ENCODE measurements around the gene IRF7. TPM values are rescaled to one million over a fixed set of nuclear protein-coding genes. Genes with fewer than 3 reads are reported as not detected.
A peak's percentile ranks its signal among the peaks of the same experiment; 100 is the strongest.

Gene IRF7
- total and polyA plus RNA-seq, 2 of the 4 experiments (the other 2 are of a cell fraction): 1.6 to 4.5 TPM

DNA sequence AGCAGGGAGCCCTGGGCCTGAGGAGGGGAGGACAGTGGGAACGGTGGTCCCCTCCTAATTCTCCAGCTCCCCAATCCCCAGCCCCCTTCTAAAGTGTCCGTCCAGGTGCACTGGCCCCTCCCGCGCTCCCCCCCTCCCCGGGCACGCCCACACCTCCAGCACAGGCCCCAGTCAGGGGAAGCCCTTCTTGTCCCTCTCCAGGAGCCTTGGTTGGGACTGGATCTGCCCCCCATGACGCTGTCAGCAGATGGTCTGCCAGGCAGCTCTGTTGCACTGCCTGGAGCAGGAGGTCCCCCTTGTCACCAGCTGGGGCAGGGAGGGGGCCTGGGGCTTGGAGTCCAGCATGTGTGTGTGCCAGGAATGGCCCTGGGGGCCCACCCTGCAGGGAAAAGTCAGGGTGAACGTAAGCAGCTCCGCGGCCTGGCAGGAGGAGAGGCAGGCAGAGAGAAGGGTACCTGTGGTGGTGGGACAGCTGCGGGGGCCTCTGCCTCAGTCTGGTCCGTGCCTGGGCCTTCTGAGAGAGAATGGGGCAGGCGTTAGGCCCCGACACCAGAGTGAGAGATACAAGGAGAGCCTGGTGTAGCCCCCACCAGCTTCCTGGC is 1.6 kb downstream of the IRF7 start:
- peaks cover 2 to 36% of the 10 kb centered on the region in 2 experiments; a peak in 3 of 4 replicates for H3K79me1 ChIP-seq (ENCODE audit: low read depth in 1 of 2, low read length in 2 of 2)
- no peak overlapping the region for H2AK5ac ChIP-seq (ENCODE audit: low read depth, low read length)
- H3K36me3 ChIP-seq (ENCODE audit: control insufficient read depth, insufficient read depth, low read length): peaks cover 47% of the 10 kb centered on the region
- peaks cover 39% of the 10 kb centered on the region for H4K20me1 ChIP-seq (ENCODE audit: insufficient read depth, low read length)
- no peaks in the 10 kb centered on the region for H3K27me3 ChIP-seq (ENCODE audit: control insufficient read depth, insufficient read depth, low read length)
- H3K4me3 ChIP-seq (ENCODE audit: insufficient read depth, low read depth, low read length): no peak overlapping the region
- no peak overlapping the region for H2BK120ac ChIP-seq (ENCODE audit: low read depth, low read length)
- H3K56ac ChIP-seq (ENCODE audit: extremely low read depth, insufficient read depth, low read length): no peak overlapping the region
- TF ChIP-seq SMC3 (IDR thresholded peaks at IDR 0.05; ENCODE audit: low read depth, low read length): no peak
- TF ChIP-seq FOS (IDR thresholded peaks at IDR 0.05; ENCODE audit: low read depth, low read length): no peak
- no peak for TF ChIP-seq RAD21 (IDR thresholded peaks at IDR 0.05; ENCODE audit: low read length)
- no peak for TF ChIP-seq ELK1 (IDR thresholded peaks at IDR 0.05; ENCODE audit: borderline replicate concordance, low read depth, low read length)
- TF ChIP-seq, protein P1, sequence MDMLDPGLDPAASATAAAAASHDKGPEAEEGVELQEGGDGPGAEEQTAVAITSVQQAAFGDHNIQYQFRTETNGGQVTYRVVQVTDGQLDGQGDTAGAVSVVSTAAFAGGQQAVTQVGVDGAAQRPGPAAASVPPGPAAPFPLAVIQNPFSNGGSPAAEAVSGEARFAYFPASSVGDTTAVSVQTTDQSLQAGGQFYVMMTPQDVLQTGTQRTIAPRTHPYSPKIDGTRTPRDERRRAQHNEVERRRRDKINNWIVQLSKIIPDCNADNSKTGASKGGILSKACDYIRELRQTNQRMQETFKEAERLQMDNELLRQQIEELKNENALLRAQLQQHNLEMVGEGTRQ (IDR thresholded peaks at IDR 0.05; ENCODE audit: low read depth, low read length): no peak
- no peak for TF ChIP-seq CEBPB (IDR thresholded peaks at IDR 0.05; ENCODE audit: low read depth, low read length)
- TF ChIP-seq RCOR1 (IDR thresholded peaks at IDR 0.05; ENCODE audit: insufficient replicate concordance, low read length): no peak
- no peak for TF ChIP-seq MXI1 (IDR thresholded peaks at IDR 0.05; ENCODE audit: borderline replicate concordance, low read depth, low read length)
- no peak for TF ChIP-seq MAFK (IDR thresholded peaks at IDR 0.05; ENCODE audit: low read depth, low read length)
- TF ChIP-seq NFE2L2 (IDR thresholded peaks at IDR 0.05; ENCODE audit: low read depth, low read length): no peak
- TF ChIP-seq CHD1 (IDR thresholded peaks at IDR 0.05; ENCODE audit: low read depth, low read length): no peak
- TF ChIP-seq POLR2A (IDR thresholded peaks at IDR 0.05; ENCODE audit: low read depth, low read length): no peak
- no peak for TF ChIP-seq MAZ (IDR thresholded peaks at IDR 0.05; ENCODE audit: borderline replicate concordance, low read depth, low read length)
- no peak for TF ChIP-seq BHLHE40 (IDR thresholded peaks at IDR 0.05; ENCODE audit: low read depth, low read length)
- H3K27ac ChIP-seq (ENCODE audit: insufficient read depth, low read length): no peak overlapping the region
- no peak overlapping the region for H3K4ac ChIP-seq (ENCODE audit: low read depth, low read length)
- ATAC-seq (ENCODE audit: low read depth) (no peak), DNase-seq (no peak)
- ChIA-PET POLR2A (ENCODE audit: unreplicated experiment) (no interaction called here), CTCF (no interaction called here)
- H2BK5ac ChIP-seq (ENCODE audit: low read depth, low read length, poor library complexity, severe bottlenecking): no peak overlapping the region
- no peak overlapping the region for H2BK20ac ChIP-seq (ENCODE audit: low read depth, low read length)
- intact Hi-C loops (cut with micrococcal nuclease): no loop called here
- no TSS peak for BruUV-seq (replicated peaks)
- no peaks in the 10 kb centered on the region for H3K9me1 ChIP-seq (ENCODE audit: insufficient read depth, low read length)
- H4K5ac ChIP-seq (ENCODE audit: low read depth, low read length): no peak overlapping the region
- no peak overlapping the region for H3K23ac ChIP-seq (ENCODE audit: low read depth, low read length)
- H4K91ac ChIP-seq (ENCODE audit: insufficient read depth, low read depth, low read length): no peak overlapping the region
- no peak overlapping the region for H2AFZ ChIP-seq (replicated peaks; ENCODE audit: low read length, poor library complexity)
- no peak overlapping the region for H3K4me2 ChIP-seq (ENCODE audit: low read depth, low read length)
- peaks cover 4% of the 10 kb centered on the region; the same call in 1 of the 2 replicates for H3K4me1 ChIP-seq (ENCODE audit: control insufficient read depth, insufficient read depth, low read length)
- no peak overlapping the region for H3K18ac ChIP-seq (ENCODE audit: low read depth, low read length)
- WGBS, 2 experiments (ENCODE audit: extremely low coverage in 2 of 2, insufficient read length in 1 of 2): 71% methylated on average over 6 of the region's 14 CpGs; no CpG with 5 or more reads in 1 of the 2 experiments
- H4K8ac ChIP-seq (ENCODE audit: low read depth in 2 of 2, low read length in 2 of 2): no peak overlapping the region
- H3K14ac ChIP-seq (replicated peaks; ENCODE audit: low read depth, low read length): no peak overlapping the region
- H2AK9ac ChIP-seq (replicated peaks; ENCODE audit: low read depth, low read length, poor library complexity): peak overlapping the region; percentile 28
- no peak overlapping the region for H2BK15ac ChIP-seq (ENCODE audit: low read depth, low read length)
- H3K9ac ChIP-seq (ENCODE audit: low read depth, low read length): no peak overlapping the region
- dilution Hi-C loops (cut with HindIII; ENCODE audit: low sequenced_read_pairs, unreplicated experiment): no loop called here
- in situ Hi-C loops (cut with MboI; ENCODE audit: low sequenced_read_pairs): no loop called here
- no peaks in the 10 kb centered on the region for H3K9me3 ChIP-seq (ENCODE audit: control insufficient read depth, insufficient read depth, low read length)
